Mesothelial cell of epicardium (in vitro differentiated cells): ENCODE data around the gene PI4K2A. TPM values are rescaled to one million over a fixed set of nuclear protein-coding genes. Genes with fewer than 3 reads are reported as not detected.

Source experiments
- DNase-seq, 2 experiments: peaks; one replicate each; pipeline ENCODE4 v3.0.0; 2021; ENCODE audit warnings: low spot score in 2 of 2; ENCODE audit not compliant: unreplicated experiment in 2 of 2
- H3K27ac Mint-ChIP-seq: 2 replicates; pipeline ENCODE4 v1.8.0; 2021; ENCODE audit warnings: mixed read lengths
- H3K27me3 Mint-ChIP-seq: 2 replicates; pipeline ENCODE4 v1.8.0; 2021; ENCODE audit warnings: low read depth, mixed read lengths
- H3K36me3 Mint-ChIP-seq: 2 replicates; pipeline ENCODE4 v1.8.0; 2021; ENCODE audit warnings: mixed read lengths
- H3K4me1 Mint-ChIP-seq: 2 replicates; pipeline ENCODE4 v1.8.0; 2021; ENCODE audit warnings: mixed read lengths
- H3K4me3 Mint-ChIP-seq: 2 replicates; pipeline ENCODE4 v1.8.0; 2021; ENCODE audit warnings: mild to moderate bottlenecking, moderate library complexity, mixed read lengths
- H3K9me3 Mint-ChIP-seq: 2 replicates; pipeline ENCODE4 v1.8.0; 2021; ENCODE audit warnings: mixed read lengths
- total RNA-seq: library from RNA; stranded (reverse); gene quantifications from 3 replicates; pipeline ENCODE4 v1.2.1, GENCODE V29; 2021
- TF ChIP-seq, protein P1 (sequence below): fragments of 200-600 bp; sonication (generic); IDR thresholded peaks from one replicate; pipeline ENCODE4 v1.5.0; 2021; ENCODE audit warnings: antibody characterized with exemption; ENCODE audit not compliant: unreplicated experiment

PI4K2A gene
- total RNA-seq, 1 donor from 2014 or later, result 18.7 TPM

DNA sequence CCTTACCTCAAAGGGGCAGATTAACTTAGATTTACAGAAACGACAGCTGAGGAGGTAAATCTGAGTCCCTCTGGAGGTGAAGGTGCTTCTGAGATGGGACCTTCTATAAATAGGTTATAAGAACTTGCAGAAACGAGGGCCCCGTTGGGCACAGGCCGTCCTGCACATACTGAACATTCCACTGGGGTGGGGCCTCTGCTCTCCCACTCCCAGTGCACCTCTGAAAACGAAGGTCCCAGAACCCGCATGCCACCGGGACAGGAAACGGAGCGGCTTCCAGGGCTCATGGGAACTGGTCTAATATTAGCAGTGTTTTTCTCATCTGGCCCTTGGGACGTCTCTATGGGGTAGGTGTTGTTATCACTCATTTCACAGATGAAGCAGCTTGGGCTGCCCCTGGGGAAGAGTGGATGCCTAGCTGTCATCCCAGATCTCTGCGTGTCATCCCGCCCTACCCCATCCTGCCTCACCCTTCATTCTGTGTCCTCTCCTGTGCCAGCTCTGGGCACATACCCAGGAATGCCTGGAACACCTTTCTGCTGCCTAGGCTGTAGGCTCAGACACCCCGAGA lies 31.4 kb upstream of the PI4K2A start:
- no peaks in the 10 kb centered on the region for H3K4me1 Mint-ChIP-seq
- no peak for DNase-seq
- no peaks in the 10 kb centered on the region for H3K36me3 Mint-ChIP-seq
- no peaks in the 10 kb centered on the region for H3K27me3 Mint-ChIP-seq
- H3K27ac Mint-ChIP-seq, result no peak overlapping the region
- no peaks in the 10 kb centered on the region for H3K9me3 Mint-ChIP-seq
- no peak overlapping the region for H3K4me3 Mint-ChIP-seq
- TF ChIP-seq, protein P1, sequence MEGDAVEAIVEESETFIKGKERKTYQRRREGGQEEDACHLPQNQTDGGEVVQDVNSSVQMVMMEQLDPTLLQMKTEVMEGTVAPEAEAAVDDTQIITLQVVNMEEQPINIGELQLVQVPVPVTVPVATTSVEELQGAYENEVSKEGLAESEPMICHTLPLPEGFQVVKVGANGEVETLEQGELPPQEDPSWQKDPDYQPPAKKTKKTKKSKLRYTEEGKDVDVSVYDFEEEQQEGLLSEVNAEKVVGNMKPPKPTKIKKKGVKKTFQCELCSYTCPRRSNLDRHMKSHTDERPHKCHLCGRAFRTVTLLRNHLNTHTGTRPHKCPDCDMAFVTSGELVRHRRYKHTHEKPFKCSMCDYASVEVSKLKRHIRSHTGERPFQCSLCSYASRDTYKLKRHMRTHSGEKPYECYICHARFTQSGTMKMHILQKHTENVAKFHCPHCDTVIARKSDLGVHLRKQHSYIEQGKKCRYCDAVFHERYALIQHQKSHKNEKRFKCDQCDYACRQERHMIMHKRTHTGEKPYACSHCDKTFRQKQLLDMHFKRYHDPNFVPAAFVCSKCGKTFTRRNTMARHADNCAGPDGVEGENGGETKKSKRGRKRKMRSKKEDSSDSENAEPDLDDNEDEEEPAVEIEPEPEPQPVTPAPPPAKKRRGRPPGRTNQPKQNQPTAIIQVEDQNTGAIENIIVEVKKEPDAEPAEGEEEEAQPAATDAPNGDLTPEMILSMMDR, result no peak

DNA sequence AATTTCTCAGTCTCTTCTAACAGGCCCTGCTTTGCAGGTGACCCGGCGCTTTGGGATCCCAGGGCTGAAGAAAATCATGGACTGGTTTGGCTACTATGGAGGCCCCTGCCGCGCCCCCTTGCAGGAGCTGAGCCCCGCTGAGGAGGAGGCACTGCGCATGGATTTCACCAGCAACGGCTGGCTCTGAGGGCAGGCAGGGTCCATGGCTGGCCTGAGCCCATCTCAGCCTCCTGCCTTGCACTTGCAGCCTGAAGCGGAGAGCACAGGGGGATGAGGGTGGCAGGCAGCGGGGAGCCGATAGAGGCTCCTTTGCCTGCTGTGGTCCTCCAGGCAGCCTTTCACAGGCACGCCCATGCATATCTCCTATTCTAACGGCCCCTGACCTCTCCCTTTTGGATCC lies 29.0 kb upstream of the PI4K2A start:
- Mint-ChIP-seq H3K9me3 (no peaks in the 10 kb centered on the region), H3K36me3 (peaks cover 4% of the 10 kb centered on the region), H3K27me3 (no peaks in the 10 kb centered on the region), H3K4me1 (no peaks in the 10 kb centered on the region), H3K27ac (no peak overlapping the region), H3K4me3 (no peak overlapping the region)
- no peak for DNase-seq
- TF ChIP-seq, protein P1, result no peak

DNA sequence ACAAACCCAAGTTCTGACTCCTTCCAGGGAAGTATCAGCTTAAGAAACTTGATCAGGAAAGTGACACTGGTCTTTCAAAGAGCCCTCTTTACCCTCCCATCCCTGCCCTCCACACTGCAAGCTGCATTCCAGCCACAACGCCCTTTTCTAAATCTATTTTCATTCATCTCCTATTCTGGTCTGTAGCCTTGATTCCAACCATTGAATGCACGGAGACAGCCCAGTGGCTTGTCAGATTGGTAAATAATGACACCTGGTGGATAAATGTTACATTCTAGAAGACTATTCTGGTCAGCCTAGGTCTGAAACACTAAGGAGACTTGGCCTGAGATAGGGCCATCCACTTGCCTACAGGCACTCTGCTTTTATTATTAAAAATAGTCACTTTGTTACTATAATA lies 28.1 kb upstream of the PI4K2A start:
- H3K27ac Mint-ChIP-seq, result no peak overlapping the region

DNA sequence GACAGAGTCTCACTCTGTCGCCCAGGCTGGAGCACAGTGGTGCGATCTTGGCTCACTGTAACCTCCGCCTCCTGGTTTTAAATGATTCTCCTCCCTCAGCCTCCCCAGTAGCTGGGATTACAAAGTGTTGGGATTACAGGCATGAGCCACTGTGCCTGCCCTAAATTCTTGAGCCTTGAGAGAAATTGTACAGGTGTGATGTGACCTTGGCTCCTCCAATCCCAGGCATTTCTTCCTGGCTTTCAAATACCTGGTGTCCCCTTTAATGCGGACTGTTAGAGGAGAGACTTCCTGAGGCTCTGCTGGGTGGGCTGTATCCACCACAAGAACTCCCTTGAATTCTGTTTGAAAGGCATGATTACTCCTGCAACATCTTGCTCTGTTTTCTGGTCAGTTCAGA lies 22.2 kb upstream of the PI4K2A start:
- Mint-ChIP-seq H3K4me3 (no peak overlapping the region), H3K9me3 (no peaks in the 10 kb centered on the region), H3K27me3 (no peaks in the 10 kb centered on the region), H3K4me1 (no peaks in the 10 kb centered on the region), H3K27ac (no peak overlapping the region), H3K36me3 (peaks cover 8% of the 10 kb centered on the region)
- TF ChIP-seq, protein P1, result no peak
- no peak for DNase-seq

More for the DNA sequence above, 28.1 kb upstream of the PI4K2A start:
- no peaks in the 10 kb centered on the region for H3K27me3 Mint-ChIP-seq
- DNase-seq, result no peak
- H3K36me3 Mint-ChIP-seq, result peaks cover 8% of the 10 kb centered on the region
- H3K9me3 Mint-ChIP-seq, result no peaks in the 10 kb centered on the region
- no peak overlapping the region for H3K4me3 Mint-ChIP-seq
- TF ChIP-seq, protein P1, result no peak
- no peaks in the 10 kb centered on the region for H3K4me1 Mint-ChIP-seq

DNA sequence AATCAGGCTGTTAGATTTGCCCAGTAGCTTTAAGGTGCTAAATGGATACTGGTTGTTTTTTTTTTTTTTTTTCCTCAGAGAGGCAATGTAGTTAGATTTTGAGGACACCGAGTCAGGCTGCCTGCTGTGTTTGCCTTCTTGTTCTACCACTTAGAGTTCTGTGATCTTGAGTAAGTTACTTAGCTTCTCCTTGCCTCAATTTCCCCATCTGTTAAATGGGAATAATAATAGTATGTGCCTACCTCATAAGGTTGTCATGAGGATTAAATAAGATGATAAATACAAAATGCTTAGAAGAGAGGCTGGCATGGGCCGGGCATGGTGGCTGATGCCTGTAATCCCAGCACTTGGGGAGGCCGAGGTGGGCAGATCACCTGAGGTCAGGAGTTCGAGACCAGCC lies 21.7 kb upstream of the PI4K2A start:
- no peak overlapping the region for H3K4me3 Mint-ChIP-seq
- H3K4me1 Mint-ChIP-seq, result no peaks in the 10 kb centered on the region
- H3K27me3 Mint-ChIP-seq, result no peaks in the 10 kb centered on the region
- H3K9me3 Mint-ChIP-seq, result no peaks in the 10 kb centered on the region
- no peak overlapping the region for H3K27ac Mint-ChIP-seq
- DNase-seq, result no peak
- TF ChIP-seq, protein P1, result no peak
- H3K36me3 Mint-ChIP-seq, result peaks cover 8% of the 10 kb centered on the region

DNA sequence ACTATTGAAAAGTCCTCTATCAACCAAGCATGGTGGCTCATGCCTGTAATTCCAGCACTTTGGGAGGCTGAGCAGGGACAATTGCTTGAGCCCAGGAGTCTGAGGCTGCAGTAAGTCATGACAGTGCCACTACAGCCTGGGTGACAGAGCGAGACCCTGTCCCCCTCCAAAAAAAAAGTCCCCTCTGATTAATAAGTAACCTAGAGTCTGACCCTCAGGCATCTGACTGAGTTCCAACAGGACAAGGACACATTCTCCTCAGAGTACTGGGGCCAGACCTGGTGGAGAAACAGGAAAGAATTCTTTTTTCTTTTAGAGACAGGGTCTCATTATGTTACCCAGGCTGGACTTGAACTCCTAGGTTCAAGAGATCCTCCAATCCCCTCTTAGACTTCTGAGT lies 17.2 kb upstream of the PI4K2A start:
- H3K27ac Mint-ChIP-seq, result no peak overlapping the region
- no peak for DNase-seq
- no peaks in the 10 kb centered on the region for H3K36me3 Mint-ChIP-seq
- H3K4me3 Mint-ChIP-seq, result no peak overlapping the region
- TF ChIP-seq, protein P1, result no peak
- H3K27me3 Mint-ChIP-seq, result no peaks in the 10 kb centered on the region
- no peaks in the 10 kb centered on the region for H3K4me1 Mint-ChIP-seq
- H3K9me3 Mint-ChIP-seq, result no peaks in the 10 kb centered on the region
